ENCODE measurements around the gene BAG3. TPM values are rescaled to one million over a fixed set of nuclear protein-coding genes. Genes with fewer than 3 reads are reported as not detected.
"Not testable (repeated sequence)": the region's sequence is repeated elsewhere in the genome, so short reads cannot be mapped to it uniquely, and the experiment has no call there.

The BAG3 gene
- total and polyA plus RNA-seq, 7 donors, result 283 to 855 (median 453) TPM

DNA sequence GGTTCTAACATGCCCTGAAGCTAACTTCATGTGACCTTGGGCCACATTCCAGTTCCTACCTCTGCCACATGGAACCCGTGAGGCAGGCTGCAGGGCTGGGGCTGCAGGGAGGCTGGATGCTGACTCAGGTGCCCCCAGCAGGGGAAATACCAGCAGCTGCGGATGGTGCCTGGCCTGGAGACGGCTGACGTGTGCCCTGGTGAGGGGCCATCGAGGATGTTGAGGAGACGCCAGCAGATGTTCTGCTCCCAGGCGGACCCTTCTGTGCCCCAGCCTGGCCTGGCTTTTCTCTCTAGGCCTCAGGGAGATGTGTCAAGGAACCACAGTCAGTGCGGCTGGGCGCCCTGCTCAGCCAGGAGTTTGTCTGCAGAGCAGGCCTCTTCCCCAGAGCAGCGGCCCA is 8.8 kb downstream of the BAG3 start:
- peaks cover 0 to 61% of the 10 kb centered on the region in 2 donors for H3K36me3 ChIP-seq (ENCODE audit: insufficient read depth in 1 of 2, low read depth in 1 of 2)
- peak overlapping the region; percentile 99 for H3K27ac ChIP-seq
- DNase-seq (peak in 1 of 2 donors; percentile 79), ATAC-seq (peak; percentile 7 to 46 (median 28))
- H3K27me3 ChIP-seq (ENCODE audit: insufficient read depth in 3 of 3, low read length in 2 of 3), result no peaks in the 10 kb centered on the region
- TF ChIP-seq, protein P1, sequence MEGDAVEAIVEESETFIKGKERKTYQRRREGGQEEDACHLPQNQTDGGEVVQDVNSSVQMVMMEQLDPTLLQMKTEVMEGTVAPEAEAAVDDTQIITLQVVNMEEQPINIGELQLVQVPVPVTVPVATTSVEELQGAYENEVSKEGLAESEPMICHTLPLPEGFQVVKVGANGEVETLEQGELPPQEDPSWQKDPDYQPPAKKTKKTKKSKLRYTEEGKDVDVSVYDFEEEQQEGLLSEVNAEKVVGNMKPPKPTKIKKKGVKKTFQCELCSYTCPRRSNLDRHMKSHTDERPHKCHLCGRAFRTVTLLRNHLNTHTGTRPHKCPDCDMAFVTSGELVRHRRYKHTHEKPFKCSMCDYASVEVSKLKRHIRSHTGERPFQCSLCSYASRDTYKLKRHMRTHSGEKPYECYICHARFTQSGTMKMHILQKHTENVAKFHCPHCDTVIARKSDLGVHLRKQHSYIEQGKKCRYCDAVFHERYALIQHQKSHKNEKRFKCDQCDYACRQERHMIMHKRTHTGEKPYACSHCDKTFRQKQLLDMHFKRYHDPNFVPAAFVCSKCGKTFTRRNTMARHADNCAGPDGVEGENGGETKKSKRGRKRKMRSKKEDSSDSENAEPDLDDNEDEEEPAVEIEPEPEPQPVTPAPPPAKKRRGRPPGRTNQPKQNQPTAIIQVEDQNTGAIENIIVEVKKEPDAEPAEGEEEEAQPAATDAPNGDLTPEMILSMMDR (IDR thresholded peaks at IDR 0.05), result no peak
- H3K9me3 ChIP-seq, result no peaks in the 10 kb centered on the region
- H3K4me1 ChIP-seq, result peaks cover 93% of the 10 kb centered on the region
- 45 to 69% (median 50%) methylated on average over 10 of the region's 10 CpGs for WGBS, 3 donors
- H3K4me3 ChIP-seq, result peak overlapping the region; percentile 86
- intact Hi-C loops (cut with DNase I), result no loop called here

DNA sequence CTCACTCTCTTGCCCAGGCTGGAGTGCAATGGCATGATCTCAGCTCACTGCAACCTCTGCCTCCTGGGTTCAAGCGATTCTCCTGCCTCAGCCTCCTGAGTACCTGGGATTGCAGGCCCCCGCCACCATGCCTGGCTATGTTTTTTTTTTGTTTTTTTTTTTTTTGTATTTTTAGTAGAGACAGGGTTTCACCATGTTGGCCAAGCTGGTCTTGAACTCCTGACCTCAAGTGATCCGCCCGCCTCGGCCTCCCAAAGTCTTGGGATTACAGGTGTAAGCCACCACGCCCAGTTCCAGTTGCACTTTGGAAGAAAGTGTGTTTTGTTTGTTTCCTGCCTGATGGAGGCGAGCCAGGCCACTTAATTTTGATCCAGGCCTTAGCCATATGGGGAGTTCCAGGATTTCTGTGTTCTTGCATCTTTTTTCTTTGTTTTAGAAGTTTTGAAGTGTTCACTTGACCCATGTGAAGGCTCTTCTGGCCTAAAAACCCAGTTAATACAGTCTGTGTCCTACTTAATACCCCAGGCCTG is 11.0 kb downstream of the BAG3 start:
- Histone ChIP-seq H3K4me3 (peak overlapping the region; percentile 46), H3K27ac (peak overlapping the region; percentile 99), H3K36me3 (ENCODE audit: insufficient read depth in 1 of 2, low read depth in 1 of 2) (peaks cover 0 to 50% of the 10 kb centered on the region in 2 donors), H3K4me1 (peaks cover 91% of the 10 kb centered on the region)
- intact Hi-C loops (cut with DNase I); ATAC-seq; H3K27me3 ChIP-seq (ENCODE audit: insufficient read depth in 3 of 3, low read length in 2 of 3); H3K9me3 ChIP-seq: not testable (repeated sequence)
- 63 to 78% (median 63%) methylated on average over 6 to 7 of the region's 7 CpGs for WGBS, 3 donors
- peak in 1 of 2 donors; percentile 44 for DNase-seq

GRCh38 chr10:119663866-119664698 is 12.9 kb downstream of the BAG3 start:
- TF ChIP-seq, protein P1 (IDR thresholded peaks at IDR 0.05), result no peak
- 46 to 65% (median 48%) methylated on average over 12 of the region's 12 CpGs for whole genome bisulfite sequencing, 3 donors
- Histone ChIP-seq H3K36me3 (ENCODE audit: insufficient read depth in 1 of 2, low read depth in 1 of 2) (peaks cover 0 to 37% of the 10 kb centered on the region in 2 donors), H3K27ac (peak overlapping the region; percentile 99), H3K9me3 (no peaks in the 10 kb centered on the region), H3K4me1 (peaks cover 93% of the 10 kb centered on the region), H3K27me3 (ENCODE audit: insufficient read depth in 3 of 3, low read length in 2 of 3) (no peaks in the 10 kb centered on the region), H3K4me3 (peak overlapping the region; percentile 46)
- intact Hi-C loops (cut with DNase I), result no loop called here
- DNase-seq, result no peak
- no peak for ATAC-seq

GRCh38 chr10:119665901-119666708 is 14.9 kb downstream of the BAG3 start:
- Histone ChIP-seq H3K4me1 (peaks cover 92% of the 10 kb centered on the region), H3K4me3 (peak overlapping the region; percentile 24), H3K27me3 (ENCODE audit: insufficient read depth in 3 of 3, low read length in 2 of 3) (no peaks in the 10 kb centered on the region), H3K36me3 (ENCODE audit: insufficient read depth in 1 of 2, low read depth in 1 of 2) (peaks cover 5 to 33% of the 10 kb centered on the region in 2 donors), H3K9me3 (no peaks in the 10 kb centered on the region), H3K27ac (peak overlapping the region; percentile 99)
- DNase-seq, result no peak
- ATAC-seq, result no peak
- intact Hi-C loops (cut with DNase I), result no loop called here
- 44 to 47% (median 47%) methylated on average over 14 of the region's 14 CpGs for WGBS, 3 donors
- TF ChIP-seq, protein P1 (IDR thresholded peaks at IDR 0.05), result no peak

DNA sequence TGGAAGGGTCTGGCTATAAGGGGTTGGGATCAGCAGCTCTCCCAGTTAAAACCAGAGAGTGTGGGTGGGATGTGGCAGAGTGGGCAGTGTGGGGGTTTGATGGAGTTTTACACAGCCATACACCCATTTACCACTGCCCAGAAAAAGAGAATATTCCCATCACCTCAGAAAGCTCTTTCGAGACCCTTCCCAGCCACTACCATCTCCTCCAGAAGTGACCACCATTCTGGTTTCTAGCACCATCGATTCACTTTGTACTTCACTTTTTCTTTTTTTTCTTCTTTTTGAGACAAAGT is 15.5 kb downstream of the BAG3 start:
- Histone ChIP-seq H3K27ac (peak overlapping the region; percentile 99), H3K9me3 (no peaks in the 10 kb centered on the region), H3K4me3 (peak overlapping the region; percentile 24), H3K4me1 (peaks cover 86% of the 10 kb centered on the region), H3K27me3 (ENCODE audit: insufficient read depth in 3 of 3, low read length in 2 of 3) (no peaks in the 10 kb centered on the region), H3K36me3 (ENCODE audit: insufficient read depth in 1 of 2, low read depth in 1 of 2) (peaks cover 5 to 33% of the 10 kb centered on the region in 2 donors)
- WGBS, 3 donors, result 95 to 98% (median 96%) methylated on average over 2 of the region's 2 CpGs
- intact Hi-C loops (cut with DNase I), result no loop called here
- DNase-seq (no peak), ATAC-seq (no peak)
- TF ChIP-seq, protein P1 (IDR thresholded peaks at IDR 0.05), result no peak

Measured in psoas muscle (tissue), 8 donors.